Fibroblast of villous mesenchyme (primary cell): ENCODE measurements around the gene RNF40. TPM values are rescaled to one million over a fixed set of nuclear protein-coding genes. Genes with fewer than 3 reads are reported as not detected.

Experiments
- DNase-seq: peaks from one replicate; pipeline ENCODE4 v3.0.0-alpha.2; 2010; ENCODE audit warnings: low read depth
- H3K4me3 ChIP-seq: 2 replicates; pipeline ENCODE4 v1.5.1; 2011; ENCODE audit warnings: low read depth, mild to moderate bottlenecking, low read length
- total RNA-seq: library from RNA; depleted of rRNA; stranded (reverse); fragments of >200 nt; gene quantifications from 2 replicates; pipeline ENCODE4 v1.2.3, GENCODE V29; 2012
- TF ChIP-seq, protein P1 (sequence below): IDR thresholded peaks from 2 replicates; pipeline ENCODE4 v1.5.1; 2012; ENCODE audit warnings: low read depth, mild to moderate bottlenecking, low read length; ENCODE audit not compliant: insufficient read depth

The RNF40 gene
- total RNA-seq, 1 donor = 88.9 TPM

DNA sequence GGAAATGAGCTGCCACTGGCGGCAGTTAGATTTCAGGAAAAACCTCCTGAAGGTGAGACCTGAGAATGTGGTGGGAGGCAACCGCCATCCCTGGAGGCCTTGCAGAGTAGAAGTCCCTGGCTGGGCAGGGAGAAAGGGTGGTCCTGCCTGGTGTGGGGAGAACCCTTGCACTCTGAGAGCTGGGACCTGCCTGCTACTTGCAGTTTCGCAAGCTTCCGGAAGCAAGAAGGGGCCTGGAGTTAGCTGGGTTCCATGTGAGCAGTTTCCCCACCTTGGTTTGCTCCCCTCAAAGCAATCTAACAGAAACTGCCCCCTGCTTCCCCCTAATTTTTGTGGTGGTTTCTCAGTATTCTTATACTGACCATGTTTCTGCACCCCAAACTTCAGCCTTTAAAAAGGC, 18.4 kb downstream of the RNF40 start:
- no peak for DNase-seq
- no peak overlapping the region for H3K4me3 ChIP-seq
- TF ChIP-seq, protein P1, sequence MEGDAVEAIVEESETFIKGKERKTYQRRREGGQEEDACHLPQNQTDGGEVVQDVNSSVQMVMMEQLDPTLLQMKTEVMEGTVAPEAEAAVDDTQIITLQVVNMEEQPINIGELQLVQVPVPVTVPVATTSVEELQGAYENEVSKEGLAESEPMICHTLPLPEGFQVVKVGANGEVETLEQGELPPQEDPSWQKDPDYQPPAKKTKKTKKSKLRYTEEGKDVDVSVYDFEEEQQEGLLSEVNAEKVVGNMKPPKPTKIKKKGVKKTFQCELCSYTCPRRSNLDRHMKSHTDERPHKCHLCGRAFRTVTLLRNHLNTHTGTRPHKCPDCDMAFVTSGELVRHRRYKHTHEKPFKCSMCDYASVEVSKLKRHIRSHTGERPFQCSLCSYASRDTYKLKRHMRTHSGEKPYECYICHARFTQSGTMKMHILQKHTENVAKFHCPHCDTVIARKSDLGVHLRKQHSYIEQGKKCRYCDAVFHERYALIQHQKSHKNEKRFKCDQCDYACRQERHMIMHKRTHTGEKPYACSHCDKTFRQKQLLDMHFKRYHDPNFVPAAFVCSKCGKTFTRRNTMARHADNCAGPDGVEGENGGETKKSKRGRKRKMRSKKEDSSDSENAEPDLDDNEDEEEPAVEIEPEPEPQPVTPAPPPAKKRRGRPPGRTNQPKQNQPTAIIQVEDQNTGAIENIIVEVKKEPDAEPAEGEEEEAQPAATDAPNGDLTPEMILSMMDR = no peak

DNA sequence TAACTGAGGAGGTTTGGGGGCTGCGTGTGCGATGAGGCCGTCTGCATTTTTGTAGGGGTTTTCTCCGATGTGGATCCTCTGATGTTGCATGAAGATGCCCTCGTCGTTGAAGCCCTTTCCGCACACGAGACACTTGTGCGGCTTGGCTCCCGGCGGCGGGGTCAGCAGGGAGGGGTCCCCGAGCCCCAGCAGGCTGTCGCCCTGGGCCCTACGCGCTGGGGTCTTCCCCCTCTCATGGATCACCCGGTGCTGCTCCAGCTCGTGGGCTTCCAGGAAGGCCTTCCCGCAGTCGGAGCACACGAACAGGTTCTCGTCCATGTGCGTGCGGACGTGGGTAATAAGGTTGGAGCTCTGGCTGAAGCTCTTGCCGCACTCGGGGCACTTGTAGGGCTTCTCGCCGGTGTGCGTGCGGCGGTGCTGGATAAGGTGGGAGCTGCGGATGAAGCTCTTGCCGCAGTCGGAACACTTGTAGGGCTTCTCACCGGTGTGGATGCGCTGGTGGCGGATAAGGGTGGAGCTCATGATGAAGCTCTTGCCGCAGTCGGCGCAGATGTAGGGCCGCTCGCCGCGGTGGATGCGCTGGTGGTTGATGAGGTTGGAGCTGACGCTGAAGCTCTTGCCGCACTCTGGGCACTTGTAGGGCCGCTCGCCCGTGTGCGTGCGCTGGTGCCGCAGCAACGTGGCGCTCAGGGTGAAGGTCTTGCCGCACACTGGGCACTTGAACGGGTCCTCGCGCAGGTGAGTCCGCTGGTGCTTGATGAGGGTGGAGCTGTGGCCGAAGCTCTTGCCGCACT, 20.6 kb downstream of the RNF40 start:
- TF ChIP-seq, protein P1 = no peak
- no peak for DNase-seq
- no peak overlapping the region for H3K4me3 ChIP-seq

DNA sequence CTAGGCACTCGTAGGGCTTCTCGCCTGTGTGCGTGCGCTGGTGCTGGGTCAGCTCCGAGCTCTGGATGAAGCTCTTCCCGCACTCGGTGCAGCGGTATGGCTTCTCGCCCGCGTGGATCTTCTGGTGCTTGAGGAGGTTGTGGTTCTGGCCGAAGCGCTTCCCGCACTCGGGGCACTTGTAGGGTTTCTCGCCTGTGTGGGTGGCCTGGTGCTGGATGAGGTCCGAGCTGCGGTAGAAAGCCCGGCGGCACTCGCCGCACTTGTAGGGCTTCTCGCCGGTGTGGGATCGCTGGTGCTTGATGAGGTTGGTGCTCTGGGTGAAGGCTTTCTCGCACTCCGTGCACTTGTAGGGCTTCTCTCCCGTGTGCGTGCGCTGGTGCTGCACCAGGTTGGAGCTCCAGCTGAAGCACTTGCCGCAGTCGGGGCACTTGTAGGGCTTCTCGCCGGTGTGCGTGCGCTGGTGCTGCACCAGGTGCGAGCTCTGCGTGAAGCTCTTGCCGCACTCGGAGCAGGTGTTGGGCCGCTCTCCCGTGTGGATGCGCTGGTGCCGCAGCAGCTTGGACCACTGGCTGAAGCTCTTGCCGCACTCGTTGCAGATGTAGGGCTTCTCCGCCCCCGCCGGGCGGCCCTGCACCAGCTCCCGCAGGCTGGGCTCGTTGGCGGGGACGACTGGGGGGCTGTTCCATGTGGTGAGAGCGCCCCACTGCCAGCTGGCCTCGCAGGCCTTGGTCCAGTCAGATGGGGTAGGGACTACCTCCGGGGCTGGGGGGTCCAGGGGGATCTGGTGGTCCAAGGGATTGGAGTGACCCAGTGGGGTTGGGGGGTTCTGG, 21.4 kb downstream of the RNF40 start:
- DNase-seq = no peak
- no peak overlapping the region for H3K4me3 ChIP-seq
- TF ChIP-seq, protein P1 = no peak

DNA sequence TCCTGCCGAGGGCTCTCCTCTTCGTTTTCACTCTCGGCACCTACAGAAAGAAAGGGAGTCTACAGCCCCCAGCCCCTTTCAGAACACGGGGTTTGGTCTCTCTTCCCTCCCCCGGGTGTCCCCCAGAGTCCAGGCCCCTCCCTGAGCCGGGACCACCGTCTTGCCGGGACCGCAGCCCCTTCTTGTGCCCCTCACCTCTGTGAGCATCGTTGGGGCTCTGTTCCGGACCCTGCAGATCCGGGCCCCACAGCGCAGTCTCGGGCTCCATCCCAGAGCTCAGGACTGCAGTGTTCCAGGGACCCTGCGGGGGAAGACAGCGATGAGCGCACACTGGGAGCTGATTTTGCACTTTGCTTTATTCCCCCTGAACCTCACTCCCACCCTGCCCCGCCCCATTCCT, 22.1 kb downstream of the RNF40 start:
- no peak overlapping the region for H3K4me3 ChIP-seq
- no peak for DNase-seq
- TF ChIP-seq, protein P1 = no peak

DNA sequence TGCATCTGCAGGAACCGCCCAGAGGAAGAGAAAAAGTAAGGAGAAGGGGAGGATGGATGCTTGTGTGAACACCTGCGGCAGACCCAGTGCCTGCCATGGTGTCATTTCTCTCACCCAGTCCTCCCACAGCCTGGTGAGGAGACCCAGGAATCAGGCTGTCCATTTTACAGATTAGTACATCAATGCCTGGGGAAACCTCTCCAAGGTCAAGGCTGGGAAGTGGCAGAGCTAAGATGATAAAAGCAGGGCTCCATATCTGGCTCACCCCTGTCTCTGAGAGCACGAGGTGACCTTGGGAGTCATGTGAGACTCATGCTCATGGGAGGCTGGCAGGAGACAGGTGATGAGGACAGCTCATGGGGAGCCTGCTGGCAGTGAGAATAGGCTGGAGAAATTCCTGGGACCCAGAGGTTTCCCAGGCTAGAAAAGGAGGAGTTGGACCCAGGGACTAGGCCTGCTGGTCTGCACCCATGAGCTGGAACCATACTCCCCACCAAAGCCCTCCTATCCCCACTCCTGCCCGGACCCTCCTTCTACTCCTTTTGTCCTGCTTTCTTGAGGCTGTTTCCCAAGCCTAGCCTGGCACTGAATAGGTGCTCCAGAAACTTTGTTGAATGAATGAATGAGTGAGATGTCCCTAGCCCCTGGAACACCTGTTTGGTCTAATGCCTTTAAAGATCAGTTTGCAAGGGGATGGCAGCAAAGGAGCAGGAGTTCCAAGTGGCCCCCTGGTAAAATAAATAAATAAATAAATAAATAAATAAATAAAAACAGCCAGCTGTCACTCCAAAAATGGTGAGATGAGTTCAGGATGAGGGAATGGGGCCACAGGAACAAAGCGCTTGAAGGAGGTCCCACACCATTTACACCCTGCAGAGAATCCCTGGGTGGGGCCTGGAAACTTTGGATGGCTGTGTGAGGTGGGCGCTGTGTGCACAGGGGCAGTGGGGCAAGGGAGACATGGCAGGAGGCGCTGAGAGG, 23.3 kb downstream of the RNF40 start:
- peak overlapping the region; percentile 96 for H3K4me3 ChIP-seq
- DNase-seq = no peak
- TF ChIP-seq, protein P1 = no peak
